Calu3 (cell line): Measurements from ENCODE around the gene NR1D1. TPM values are rescaled to one million over a fixed set of nuclear protein-coding genes. Genes with fewer than 3 reads are reported as not detected.

Source experiments
- BruUV-seq: library from RNA; stranded (reverse); fragments of 400-500 nt; replicated peaks from 2 replicates; lab custom pipeline; 2021; lab: Mats Ljungman, UMichigan
- CTCF ChIA-PET: fragments of 300-600 bp; sonication (Branson Sonifier 250); formaldehyde crosslinking; loops from one replicate; lab custom pipeline; 2022; ENCODE audit warnings: antibody characterized with exemption; lab: Charles Lee
- DNase-seq: peaks from one replicate; pipeline ENCODE4 v3.0.0; 2022
- H3K27ac Mint-ChIP-seq: one replicate; pipeline ENCODE4 v1.8.0; 2022; ENCODE audit warnings: mixed read lengths; ENCODE audit not compliant: unreplicated experiment
- H3K27me3 Mint-ChIP-seq: one replicate; pipeline ENCODE4 v1.8.0; 2022; ENCODE audit warnings: mixed read lengths; ENCODE audit not compliant: unreplicated experiment
- H3K36me3 Mint-ChIP-seq: one replicate; pipeline ENCODE4 v1.8.0; 2022; ENCODE audit warnings: mild to moderate bottlenecking, moderate library complexity, mixed read lengths; ENCODE audit not compliant: insufficient read depth, unreplicated experiment
- H3K4me1 Mint-ChIP-seq: one replicate; pipeline ENCODE4 v1.8.0; 2022; ENCODE audit warnings: mild to moderate bottlenecking, low read depth, mixed read lengths; ENCODE audit not compliant: unreplicated experiment
- H3K4me3 Mint-ChIP-seq: one replicate; pipeline ENCODE4 v1.8.0; 2022; ENCODE audit warnings: mild to moderate bottlenecking, low read depth, moderate library complexity, mixed read lengths; ENCODE audit not compliant: unreplicated experiment
- H3K9me3 Mint-ChIP-seq: one replicate; pipeline ENCODE4 v1.8.0; 2022; ENCODE audit warnings: low read depth, mixed read lengths; ENCODE audit not compliant: unreplicated experiment
- CTCF ChIP-seq: fragments of 200-600 bp; IDR thresholded peaks from one replicate; pipeline ENCODE4 v1.8.0; 2022; ENCODE audit warnings: antibody characterized with exemption; ENCODE audit not compliant: unreplicated experiment
- intact Hi-C: fragments of 100-400 bp; cut with micrococcal nuclease; formaldehyde crosslinking; loops from one replicate; pipeline ENCODE4 v1.10.0; 2022; ENCODE audit not compliant: unreplicated experiment
- total RNA-seq: library from RNA; stranded (reverse); gene quantifications from 2 replicates; pipeline ENCODE4 v1.2.3, GENCODE V29; 2022

Gene NR1D1
- total RNA-seq, 1 experiment from 2014 or later, result 36.4 TPM

- peaks cover 48% of the 10 kb centered on the region for H3K4me1 Mint-ChIP-seq
- intact Hi-C loops, result no loop called here
- peaks cover 82% of the 10 kb centered on the region for H3K36me3 Mint-ChIP-seq
- CTCF ChIA-PET, result interaction anchor here (0.5 to 9.7 kb wide), 47 partner anchors 10 to 1564 kb away, joined by 3 to 386 read pairs (median 5); partner anchors contain the start of genes CASC3, CSF3, ERBB2 and NR1D1
- no peak for TF ChIP-seq CTCF
- DNase-seq, result peak; percentile 98
- H3K9me3 Mint-ChIP-seq, result no peaks in the 10 kb centered on the region
- H3K4me3 Mint-ChIP-seq, result peak overlapping the region; percentile 86
- H3K27ac Mint-ChIP-seq, result no peak overlapping the region
- no peaks in the 10 kb centered on the region for H3K27me3 Mint-ChIP-seq
- BruUV-seq, result no TSS peak
Measured at GRCh38 chr17:40122136-40122998, 22.0 kb upstream of the NR1D1 start.

GRCh38 chr17:40121181-40122135 lies 21.1 kb upstream of the NR1D1 start, which contains the start of gene MSL1:
Gene MSL1, plus strand, starts transcription at chr17:40121971. Its CDS starts 642 bp downstream, at chr17:40122613.
- no peaks in the 10 kb centered on the region for H3K27me3 Mint-ChIP-seq
- H3K9me3 Mint-ChIP-seq, result no peaks in the 10 kb centered on the region
- no TSS peak for BruUV-seq
- peak within 1 kb of the TSS; percentile 53 for H3K27ac Mint-ChIP-seq
- H3K4me3 Mint-ChIP-seq, result peak within 1 kb of the TSS; percentile 86
- H3K4me1 Mint-ChIP-seq, result peaks cover 48% of the 10 kb centered on the region
- CTCF ChIA-PET, result interaction anchor here (0.5 to 9.7 kb wide), 53 partner anchors 9 to 1563 kb away, joined by 3 to 386 read pairs (median 5); partner anchors contain the start of genes CASC3, CSF3, MED24 and NR1D1
- peaks cover 76% of the 10 kb centered on the region for H3K36me3 Mint-ChIP-seq
- intact Hi-C loops, result loop anchor here (1.0 kb wide), 1 partner anchor 8 kb away; no protein-coding TSS in a partner anchor
- DNase-seq, result peak; percentile 100
- no peak for TF ChIP-seq CTCF

- intact Hi-C loops, result loop anchor here (10.0 kb wide), 1 partner anchor 480 kb away; the partner anchor contains the start of gene STARD3
- no TSS peak for BruUV-seq
- Mint-ChIP-seq H3K4me3 (no peak overlapping the region), H3K36me3 (peaks cover 52% of the 10 kb centered on the region), H3K9me3 (no peaks in the 10 kb centered on the region), H3K27ac (no peak overlapping the region), H3K4me1 (peaks cover 51% of the 10 kb centered on the region), H3K27me3 (no peaks in the 10 kb centered on the region)
- no peak for TF ChIP-seq CTCF
- DNase-seq, result no peak
- CTCF ChIA-PET, result interaction anchor here (0.5 to 10.1 kb wide), 18 partner anchors 8 to 440 kb away, joined by 3 to 674 read pairs (median 88); partner anchors contain the start of genes CASC3, CSF3, MED24 and MSL1
Measured at GRCh38 chr17:40115101-40115436, 14.7 kb upstream of the NR1D1 start.

- Mint-ChIP-seq H3K4me1 (peaks cover 58% of the 10 kb centered on the region), H3K27ac (peak overlapping the region; percentile 74), H3K27me3 (no peaks in the 10 kb centered on the region), H3K4me3 (peak overlapping the region; percentile 65), H3K9me3 (no peaks in the 10 kb centered on the region), H3K36me3 (peaks cover 46% of the 10 kb centered on the region)
- intact Hi-C loops, result loop anchor here (1.0 to 10.0 kb wide), 8 partner anchors 7 to 479 kb away; partner anchors contain the start of genes CASC3, MSL1, PSMD3 and RAPGEFL1
- no TSS peak for BruUV-seq
- TF ChIP-seq CTCF, result no peak
- CTCF ChIA-PET, result interaction anchor here (0.6 to 10.1 kb wide), 85 partner anchors 10 to 650 kb away, joined by 3 to 674 read pairs (median 9); partner anchors contain the start of genes CASC3, CDC6, CSF3 and ERBB2
- no peak for DNase-seq
Measured at GRCh38 chr17:40113907-40114245, 13.5 kb upstream of the NR1D1 start.
